Calu3 (cell line): ENCODE data around the gene DLK1. TPM values are rescaled to one million over a fixed set of nuclear protein-coding genes. Genes with fewer than 3 reads are reported as not detected.

Experiments
- BruUV-seq: library from RNA; stranded (reverse); fragments of 400-500 nt; replicated peaks from 2 replicates; lab custom pipeline; 2021; lab: Mats Ljungman, UMichigan
- CTCF ChIA-PET: fragments of 300-600 bp; sonication (Branson Sonifier 250); formaldehyde crosslinking; loops from one replicate; lab custom pipeline; 2022; ENCODE audit warnings: antibody characterized with exemption; lab: Charles Lee
- DNase-seq: peaks from one replicate; pipeline ENCODE4 v3.0.0; 2022
- H3K27ac Mint-ChIP-seq: one replicate; pipeline ENCODE4 v1.8.0; 2022; ENCODE audit warnings: mixed read lengths; ENCODE audit not compliant: unreplicated experiment
- H3K27me3 Mint-ChIP-seq: one replicate; pipeline ENCODE4 v1.8.0; 2022; ENCODE audit warnings: mixed read lengths; ENCODE audit not compliant: unreplicated experiment
- H3K36me3 Mint-ChIP-seq: one replicate; pipeline ENCODE4 v1.8.0; 2022; ENCODE audit warnings: mild to moderate bottlenecking, moderate library complexity, mixed read lengths; ENCODE audit not compliant: insufficient read depth, unreplicated experiment
- H3K4me1 Mint-ChIP-seq: one replicate; pipeline ENCODE4 v1.8.0; 2022; ENCODE audit warnings: mild to moderate bottlenecking, low read depth, mixed read lengths; ENCODE audit not compliant: unreplicated experiment
- H3K4me3 Mint-ChIP-seq: one replicate; pipeline ENCODE4 v1.8.0; 2022; ENCODE audit warnings: mild to moderate bottlenecking, low read depth, moderate library complexity, mixed read lengths; ENCODE audit not compliant: unreplicated experiment
- H3K9me3 Mint-ChIP-seq: one replicate; pipeline ENCODE4 v1.8.0; 2022; ENCODE audit warnings: low read depth, mixed read lengths; ENCODE audit not compliant: unreplicated experiment
- CTCF ChIP-seq: fragments of 200-600 bp; IDR thresholded peaks from one replicate; pipeline ENCODE4 v1.8.0; 2022; ENCODE audit warnings: antibody characterized with exemption; ENCODE audit not compliant: unreplicated experiment
- intact Hi-C: fragments of 100-400 bp; cut with micrococcal nuclease; formaldehyde crosslinking; loops from one replicate; pipeline ENCODE4 v1.10.0; 2022; ENCODE audit not compliant: unreplicated experiment
- total RNA-seq: library from RNA; stranded (reverse); gene quantifications from 2 replicates; pipeline ENCODE4 v1.2.3, GENCODE V29; 2022

Gene DLK1
- total RNA-seq, 1 experiment from 2014 or later = not detected

- intact Hi-C loops = no loop called here
- no peak for DNase-seq
- no peak overlapping the region for H3K4me3 Mint-ChIP-seq
- peaks cover 93% of the 10 kb centered on the region for H3K27me3 Mint-ChIP-seq
- CTCF ChIA-PET = no interaction called here
- BruUV-seq = no TSS peak
- no peaks in the 10 kb centered on the region for H3K9me3 Mint-ChIP-seq
- H3K36me3 Mint-ChIP-seq = peaks cover 5% of the 10 kb centered on the region
- TF ChIP-seq CTCF = no peak
- H3K4me1 Mint-ChIP-seq = no peaks in the 10 kb centered on the region
- H3K27ac Mint-ChIP-seq = no peak overlapping the region
Observed at GRCh38 chr14:100770605-100771120, 44.0 kb downstream of the DLK1 start.

- intact Hi-C loops = no loop called here
- Mint-ChIP-seq H3K27me3 (peaks cover 93% of the 10 kb centered on the region), H3K27ac (no peak overlapping the region), H3K9me3 (no peaks in the 10 kb centered on the region), H3K4me3 (no peak overlapping the region), H3K4me1 (no peaks in the 10 kb centered on the region), H3K36me3 (peaks cover 5% of the 10 kb centered on the region)
- TF ChIP-seq CTCF = no peak
- DNase-seq = no peak
- CTCF ChIA-PET = no interaction called here
- no TSS peak for BruUV-seq
Observed at GRCh38 chr14:100771121-100771800, 44.6 kb downstream of the DLK1 start.

GRCh38 chr14:100772607-100773165 lies 46.0 kb downstream of the DLK1 start:
- DNase-seq = no peak
- intact Hi-C loops = no loop called here
- no TSS peak for BruUV-seq
- Mint-ChIP-seq H3K4me1 (no peaks in the 10 kb centered on the region), H3K9me3 (no peaks in the 10 kb centered on the region), H3K36me3 (peaks cover 5% of the 10 kb centered on the region), H3K27ac (no peak overlapping the region), H3K4me3 (no peak overlapping the region), H3K27me3 (peaks cover 94% of the 10 kb centered on the region)
- TF ChIP-seq CTCF = no peak
- CTCF ChIA-PET = no interaction called here

GRCh38 chr14:100773331-100774163 lies 46.9 kb downstream of the DLK1 start:
- intact Hi-C loops = no loop called here
- no peaks in the 10 kb centered on the region for H3K4me1 Mint-ChIP-seq
- peaks cover 5% of the 10 kb centered on the region for H3K36me3 Mint-ChIP-seq
- H3K9me3 Mint-ChIP-seq = no peaks in the 10 kb centered on the region
- CTCF ChIA-PET = no interaction called here
- no peak for DNase-seq
- no peak for TF ChIP-seq CTCF
- no TSS peak for BruUV-seq
- no peak overlapping the region for H3K4me3 Mint-ChIP-seq
- peaks cover 95% of the 10 kb centered on the region for H3K27me3 Mint-ChIP-seq
- no peak overlapping the region for H3K27ac Mint-ChIP-seq
